A549 (cell line): Measurements from ENCODE around the gene ARSD.
A peak's percentile ranks its signal among the peaks of the same experiment; 100 is the strongest.

Experiments used
- CEBPB ChIP-seq, 2 experiments: fragments of >200 bp in 1 of 2; sonication (Bioruptor Twin) in 1 of 2; formaldehyde crosslinking in 1 of 2; IDR thresholded peaks; 2 replicates each; pipeline ENCODE4 v1.6.1; 2012 to 2016
- CTCF ChIP-seq: fragments of >200 bp; sonication (Bioruptor Twin); formaldehyde crosslinking; IDR thresholded peaks from 3 replicates; pipeline ENCODE4 v1.5.1; 2016
- MAFK ChIP-seq: fragments of 450-650 bp; IDR thresholded peaks from 2 replicates; pipeline ENCODE4 v1.6.1; 2014; ENCODE audit not compliant: partially characterized antibody
- POLR2A ChIP-seq: IDR thresholded peaks from 2 replicates; pipeline ENCODE4 v1.6.1; 2012; ENCODE audit warnings: mild to moderate bottlenecking, low read length
- RCOR1 ChIP-seq: fragments of 150-350 bp; IDR thresholded peaks from 2 replicates; pipeline ENCODE4 v1.6.1; 2014; ENCODE audit warnings: antibody characterized with exemption, low read length, low read depth
- RFX5 ChIP-seq: fragments of 450-650 bp; IDR thresholded peaks from 2 replicates; pipeline ENCODE4 v1.7.1; 2014; ENCODE audit warnings: antibody characterized with exemption, mild to moderate bottlenecking, moderate library complexity
- USF2 ChIP-seq: fragments of 450-650 bp; IDR thresholded peaks from 2 replicates; pipeline ENCODE4 v1.6.1; 2014; ENCODE audit warnings: antibody characterized with exemption
- ZNF302 ChIP-seq: fragments of 250-450 bp; sonication (Bioruptor Pico); IDR thresholded peaks from 2 replicates; pipeline ENCODE4 v1.9.0; 2021; ENCODE audit warnings: inconsistent platforms, mild to moderate bottlenecking, moderate library complexity

- no peak for TF ChIP-seq POLR2A
- TF ChIP-seq USF2, result no peak
- TF ChIP-seq CTCF, result no peak
- no peak for TF ChIP-seq RCOR1
- no peak for TF ChIP-seq MAFK
- TF ChIP-seq ZNF302 (CRISPR knock-in tag), result no peak
- no peak for TF ChIP-seq RFX5
- peak; percentile 34 to 75; a peak in 3 of 4 replicates for TF ChIP-seq CEBPB (IDR thresholded peaks at IDR 0.05)
Observed at GRCh38 chrX:2894885-2895292, 34.2 kb downstream of the ARSD start.
